GM18909 (cell line): Measurements from ENCODE around the gene USP4.
"Not testable (repeated sequence)": the region's sequence is repeated elsewhere in the genome, so short reads cannot be mapped to it uniquely, and the experiment has no call there.

Source experiments
- ATAC-seq: cut with Tn5 transposase; IDR thresholded peaks from one replicate; pipeline ENCODE4 v1.9.1; 2021; ENCODE audit warnings: mild to moderate bottlenecking; ENCODE audit not compliant: unreplicated experiment, poor library complexity

Gene USP4

GRCh38 chr3:49352890-49353421, 13.1 kb upstream of the USP4 start:
- no peak for ATAC-seq

- no peak for ATAC-seq
These were observed 12.4 kb upstream of the USP4 start for GRCh38 chr3:49352281-49352680.

- no peak for ATAC-seq
These were observed 11.7 kb upstream of the USP4 start for GRCh38 chr3:49351521-49352011.

GRCh38 chr3:49349348-49350114, 9.7 kb upstream of the USP4 start:
- no peak for ATAC-seq

GRCh38 chr3:49348361-49348760, 8.5 kb upstream of the USP4 start:
- ATAC-seq: not testable (repeated sequence)

- ATAC-seq: no peak
These were observed 7.0 kb upstream of the USP4 start for GRCh38 chr3:49346797-49347251.

GRCh38 chr3:49343163-49343562, 3.3 kb upstream of the USP4 start:
- no peak for ATAC-seq

- no peak for ATAC-seq
These were observed 2.1 kb upstream of the USP4 start for GRCh38 chr3:49341996-49342395.

- ATAC-seq: peak; percentile 11
These were observed 292 bp downstream of the USP4 start for GRCh38 chr3:49339581-49339940.

GRCh38 chr3:49333916-49334633, 5.8 kb downstream of the USP4 start:
- no peak for ATAC-seq

GRCh38 chr3:49333091-49333490, 6.8 kb downstream of the USP4 start:
- no peak for ATAC-seq

GRCh38 chr3:49329186-49329585, 10.7 kb downstream of the USP4 start:
- no peak for ATAC-seq

- ATAC-seq: not testable (repeated sequence)
These were observed 11.5 kb downstream of the USP4 start for GRCh38 chr3:49328350-49328749.

GRCh38 chr3:49327485-49327884, 12.4 kb downstream of the USP4 start:
- ATAC-seq: no peak

- ATAC-seq: no peak
These were observed 15.1 kb downstream of the USP4 start for GRCh38 chr3:49324768-49325167.

GRCh38 chr3:49316696-49317457, 23.0 kb downstream of the USP4 start:
- no peak for ATAC-seq

GRCh38 chr3:49313896-49314688, 25.8 kb downstream of the USP4 start:
- ATAC-seq: no peak

GRCh38 chr3:49311283-49311682, 28.6 kb downstream of the USP4 start:
- no peak for ATAC-seq

- ATAC-seq: no peak
These were observed 29.2 kb downstream of the USP4 start for GRCh38 chr3:49310677-49311076.

GRCh38 chr3:49305608-49306007, 34.2 kb downstream of the USP4 start:
- no peak for ATAC-seq
